GM12891 (cell line): Measurements from ENCODE around the gene DISP2.
A peak's percentile ranks its signal among the peaks of the same experiment; 100 is the strongest.

Experiments used
- DNase-seq: peaks from one replicate; pipeline ENCODE4 v3.0.0; 2011; ENCODE audit warnings: low spot score; ENCODE audit not compliant: insufficient read length
- FAIRE-seq: peaks from 2 replicates; lab custom pipeline; 2011; peaks lifted over from hg19 to GRCh38; lab: Jason Lieb, UNC
- PAX5 ChIP-seq: IDR thresholded peaks from 2 replicates; pipeline ENCODE4 v1.6.1; 2011; ENCODE audit warnings: low read length, moderate library complexity, mild to moderate bottlenecking; ENCODE audit not compliant: insufficient read depth, severe bottlenecking
- POLR2A ChIP-seq: IDR thresholded peaks from 2 replicates; pipeline ENCODE4 v1.6.1; 2011; ENCODE audit warnings: low read depth, low read length, control low read depth
- POLR2AphosphoS5 ChIP-seq: IDR thresholded peaks from 2 replicates; pipeline ENCODE4 v1.6.1; 2011; ENCODE audit warnings: low read depth, low read length, control low read depth
- POU2F2 ChIP-seq: IDR thresholded peaks from 2 replicates; pipeline ENCODE4 v1.6.1; 2011; ENCODE audit warnings: low read depth, mild to moderate bottlenecking, control low read depth, low read length, moderate library complexity
- SPI1 ChIP-seq: IDR thresholded peaks from 2 replicates; pipeline ENCODE4 v1.6.1; 2011; ENCODE audit warnings: low read depth, low read length, control low read depth
- TAF1 ChIP-seq: IDR thresholded peaks from 2 replicates; pipeline ENCODE4 v1.6.1; 2011; ENCODE audit warnings: low read depth, low read length, control low read depth

The DISP2 gene

GRCh38 chr15:40420071-40420713 lies 62.2 kb downstream of the DISP2 start:
- no peak for FAIRE-seq
- no peak for DNase-seq
- TF ChIP-seq PAX5 (no peak), POLR2AphosphoS5 (no peak), POU2F2 (no peak), POLR2A (no peak), SPI1 (no peak), TAF1 (no peak)

- FAIRE-seq = no peak
- TF ChIP-seq POLR2AphosphoS5 (no peak), POU2F2 (no peak)
- DNase-seq = no peak
Observed at GRCh38 chr15:40420793-40421192, 62.8 kb downstream of the DISP2 start.

- peak; percentile 94 for DNase-seq
- TF ChIP-seq TAF1 (no peak), POLR2A (no peak), POU2F2 (no peak), POLR2AphosphoS5 (0 out of 2 replicates have a peak, but pooled peaks have one; percentile 4), SPI1 (no peak), PAX5 (no peak)
- FAIRE-seq = peak; percentile 97
Observed at GRCh38 chr15:40421246-40422157, 63.5 kb downstream of the DISP2 start.

GRCh38 chr15:40424483-40425115 lies 66.6 kb downstream of the DISP2 start:
- TF ChIP-seq POU2F2 (no peak), SPI1 (no peak), POLR2AphosphoS5 (no peak), POLR2A (no peak), TAF1 (no peak), PAX5 (no peak)
- FAIRE-seq = no peak
- no peak for DNase-seq

GRCh38 chr15:40425681-40426080 lies 67.7 kb downstream of the DISP2 start:
- no peak for FAIRE-seq
- DNase-seq = no peak
- no peak for TF ChIP-seq PAX5
- no peak for TF ChIP-seq POLR2AphosphoS5
- no peak for TF ChIP-seq POLR2A
- no peak for TF ChIP-seq TAF1
- TF ChIP-seq POU2F2 = no peak
- TF ChIP-seq SPI1 = no peak

GRCh38 chr15:40427188-40427587 lies 69.2 kb downstream of the DISP2 start:
- FAIRE-seq (no peak), DNase-seq (no peak)
- TF ChIP-seq SPI1 = no peak
- TF ChIP-seq POLR2A = no peak
- TF ChIP-seq POU2F2 = no peak
- TF ChIP-seq POLR2AphosphoS5 = no peak
- no peak for TF ChIP-seq PAX5
- TF ChIP-seq TAF1 = no peak

- TF ChIP-seq PAX5 = no peak
- TF ChIP-seq TAF1 = no peak
- no peak for TF ChIP-seq SPI1
- TF ChIP-seq POU2F2 = no peak
- no peak for TF ChIP-seq POLR2AphosphoS5
- TF ChIP-seq POLR2A = no peak
- FAIRE-seq (no peak), DNase-seq (no peak)
Observed at GRCh38 chr15:40428185-40428584, 70.2 kb downstream of the DISP2 start.
